Lung (tissue), 12 donors: ENCODE data around the gene RNF126. TPM values are rescaled to one million over a fixed set of nuclear protein-coding genes. Genes with fewer than 3 reads are reported as not detected.

Experiments used
- ATAC-seq: fragments of 200-7000 bp; cut with Tn5 transposase; one replicate; pipeline ENCODE4 v1.9.1; 2020; ENCODE audit warnings: moderate number of reproducible peaks; ENCODE audit not compliant: insufficient read depth, low FRiP score
- DNase-seq, 3 donors: peaks; one replicate each; pipeline ENCODE4 v3.0.0-alpha.2; 2013 to 2017
- H3K27ac ChIP-seq, 2 donors: one replicate each; pipeline ENCODE4 v1.5.1; 2013; ENCODE audit warnings: mild to moderate bottlenecking in 2 of 2, moderate library complexity in 2 of 2, control low read depth in 1 of 2, inconsistent platforms in 1 of 2, low read depth in 1 of 2, low read length in 1 of 2
- H3K27me3 ChIP-seq, 3 donors: one replicate each; pipeline ENCODE4 v1.5.1; 2013; ENCODE audit warnings: low read length in 2 of 3; ENCODE audit not compliant: control insufficient read depth in 3 of 3, insufficient read depth in 3 of 3
- H3K36me3 ChIP-seq, 4 donors: one replicate each; pipeline ENCODE4 v1.5.1; 2013; ENCODE audit warnings: low read length in 4 of 4, mild to moderate bottlenecking in 1 of 4, moderate library complexity in 1 of 4; ENCODE audit not compliant: control insufficient read depth in 4 of 4, insufficient read depth in 4 of 4
- H3K4me1 ChIP-seq, 5 donors: one replicate each; pipeline ENCODE4 v1.5.1; 2013; ENCODE audit warnings: low read length in 5 of 5, mild to moderate bottlenecking in 2 of 5, moderate library complexity in 1 of 5; ENCODE audit not compliant: control insufficient read depth in 5 of 5, insufficient read depth in 5 of 5
- H3K4me3 ChIP-seq: one replicate; pipeline ENCODE4 v1.5.1; 2013; ENCODE audit warnings: mild to moderate bottlenecking, control low read depth, moderate library complexity
- H3K9ac ChIP-seq, 2 donors: one replicate each; pipeline ENCODE4 v1.5.1; 2013; ENCODE audit warnings: low read length in 2 of 2, control low read depth in 1 of 2; ENCODE audit not compliant: insufficient read depth in 1 of 2
- H3K9me3 ChIP-seq, 4 donors: one replicate each; pipeline ENCODE4 v1.5.1; 2013; ENCODE audit warnings: low read length in 3 of 4, mild to moderate bottlenecking in 1 of 4, moderate library complexity in 1 of 4; ENCODE audit not compliant: control insufficient read depth in 4 of 4, insufficient read depth in 3 of 4
- WGBS, 2 donors: extraction: QIAGEN DNeasy Blood & Tissue Kit; methylation state at CpG; one replicate each; pipeline ENCODE4 v1.1.7; 2013; 5-methylcytosine and 5-hydroxymethylcytosine counted together
- polyA plus RNA-seq, 2 donors: library from polyadenylated mRNA; stranded (reverse); fragments of 200-250 nt; gene quantifications; one replicate each; pipeline ENCODE4 v1.2.1, GENCODE V29; 2013
- total RNA-seq, 2 donors: library from RNA; depleted of rRNA in 1 of 2; stranded (reverse); fragments of >200 nt in 1 of 2; gene quantifications; one replicate each; pipeline ENCODE4 v1.2.1, GENCODE V29; 2014 to 2021
- TF ChIP-seq, protein P1 (sequence below): IDR thresholded peaks from 2 replicates; pipeline ENCODE4 v1.5.1; 2012; ENCODE audit warnings: mild to moderate bottlenecking; ENCODE audit errors: control extremely low read depth, extremely low read depth
- donor health status: control.
- donor health status: control.
- donor health status: Bipolar disorder and iron deficiency.
- donor health status: healthy.
- donor health status: DM: yes; HTN: yes; CAD: no.

The RNF126 gene
- total and polyA plus RNA-seq, 4 donors, result 18.1 to 46.2 (median 37.1) TPM

DNA sequence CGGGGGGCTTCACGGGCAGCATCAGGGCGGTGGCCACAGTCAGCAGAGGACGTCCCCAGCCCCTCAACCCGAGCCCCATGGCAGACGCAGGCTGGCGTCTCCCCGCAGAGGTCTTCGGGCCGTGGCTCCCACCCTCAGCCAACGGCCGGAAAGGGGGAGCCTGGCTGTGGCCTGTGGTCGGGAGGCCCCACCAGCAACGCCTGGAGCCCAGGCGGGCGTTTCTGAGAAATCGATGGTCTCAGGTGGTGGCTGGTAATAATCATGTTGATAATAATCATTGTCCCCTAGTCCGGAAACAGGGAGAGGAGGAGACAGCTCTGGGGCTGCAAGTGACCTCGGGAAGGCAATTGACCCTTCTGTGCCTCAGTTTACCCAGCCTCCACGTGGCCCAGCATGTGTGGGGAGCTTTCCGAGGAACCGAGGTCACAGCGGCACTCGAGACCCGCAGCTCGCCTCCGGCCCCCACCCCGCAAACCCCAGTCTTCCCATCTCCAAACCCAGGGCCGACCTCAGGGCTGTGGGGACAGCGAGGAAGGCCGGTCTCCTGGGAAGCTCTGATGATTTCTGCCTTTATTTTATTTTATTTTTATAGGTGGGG lies 32.4 kb upstream of the RNF126 start, which contains the start of gene PRSS57:
Gene PRSS57 (minus strand): TSS at position 101 of the 598 bp plus-strand sequence. CDS start 22 bp downstream, at position 79.
- no peaks in the 10 kb centered on the region for H3K36me3 ChIP-seq
- TF ChIP-seq, protein P1, sequence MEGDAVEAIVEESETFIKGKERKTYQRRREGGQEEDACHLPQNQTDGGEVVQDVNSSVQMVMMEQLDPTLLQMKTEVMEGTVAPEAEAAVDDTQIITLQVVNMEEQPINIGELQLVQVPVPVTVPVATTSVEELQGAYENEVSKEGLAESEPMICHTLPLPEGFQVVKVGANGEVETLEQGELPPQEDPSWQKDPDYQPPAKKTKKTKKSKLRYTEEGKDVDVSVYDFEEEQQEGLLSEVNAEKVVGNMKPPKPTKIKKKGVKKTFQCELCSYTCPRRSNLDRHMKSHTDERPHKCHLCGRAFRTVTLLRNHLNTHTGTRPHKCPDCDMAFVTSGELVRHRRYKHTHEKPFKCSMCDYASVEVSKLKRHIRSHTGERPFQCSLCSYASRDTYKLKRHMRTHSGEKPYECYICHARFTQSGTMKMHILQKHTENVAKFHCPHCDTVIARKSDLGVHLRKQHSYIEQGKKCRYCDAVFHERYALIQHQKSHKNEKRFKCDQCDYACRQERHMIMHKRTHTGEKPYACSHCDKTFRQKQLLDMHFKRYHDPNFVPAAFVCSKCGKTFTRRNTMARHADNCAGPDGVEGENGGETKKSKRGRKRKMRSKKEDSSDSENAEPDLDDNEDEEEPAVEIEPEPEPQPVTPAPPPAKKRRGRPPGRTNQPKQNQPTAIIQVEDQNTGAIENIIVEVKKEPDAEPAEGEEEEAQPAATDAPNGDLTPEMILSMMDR, result no peak
- DNase-seq (no peak), ATAC-seq (no peak)
- no peak within 1 kb of the TSS for H3K27ac ChIP-seq
- 15 to 49% methylated on average over 31 of the region's 31 CpGs for WGBS, 2 donors
- no peak within 1 kb of the TSS for H3K9ac ChIP-seq
- H3K27me3 ChIP-seq, result peaks cover 0 to 3% (median 0%) of the 10 kb centered on the region in 3 donors
- no peaks in the 10 kb centered on the region for H3K9me3 ChIP-seq
- no peaks in the 10 kb centered on the region for H3K4me1 ChIP-seq
- H3K4me3 ChIP-seq, result no peak within 1 kb of the TSS

DNA sequence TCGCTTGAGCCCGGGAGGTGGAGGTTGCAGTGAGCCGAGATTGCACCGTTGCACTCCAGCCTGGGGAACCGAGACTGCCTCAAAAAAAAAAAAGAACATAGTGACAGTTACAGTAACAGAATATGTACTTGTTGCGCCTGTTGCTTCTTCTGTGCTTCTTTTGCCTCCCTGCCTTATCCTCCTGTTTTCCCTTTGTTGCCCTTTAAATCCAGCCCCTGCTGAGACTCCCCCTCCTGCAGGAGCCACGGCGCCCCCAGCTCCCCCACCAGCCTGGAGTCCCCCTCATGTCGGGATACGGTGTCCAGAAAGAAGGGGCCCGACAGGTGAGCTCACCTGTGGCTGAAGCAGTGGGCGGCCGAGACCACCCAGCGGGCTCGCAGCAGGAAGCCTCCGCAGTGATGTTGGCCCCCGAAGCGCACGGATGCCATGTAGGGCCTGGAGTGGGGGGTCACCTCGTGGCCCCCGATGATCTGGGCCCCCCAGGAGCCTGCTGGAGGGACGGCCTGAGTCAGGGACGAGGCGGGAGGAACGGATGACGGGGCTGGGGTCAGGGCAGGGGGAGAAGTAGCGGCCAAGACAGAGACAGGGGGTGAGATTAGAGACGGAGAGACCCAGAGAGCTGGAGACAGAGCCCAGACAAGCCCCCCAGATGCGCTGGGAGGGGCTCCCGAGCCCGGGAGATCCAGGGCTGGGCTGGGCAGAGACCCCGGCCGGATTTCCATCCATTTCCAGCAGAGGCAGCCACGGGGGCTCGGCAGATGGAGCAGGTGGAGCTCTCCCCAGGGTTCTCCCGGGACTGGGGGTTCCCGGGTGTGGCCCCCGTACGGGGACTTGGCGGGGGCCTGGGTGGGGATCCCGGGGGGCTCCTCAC lies 31.7 kb upstream of the RNF126 start:
- Histone ChIP-seq H3K9me3 (no peaks in the 10 kb centered on the region), H3K4me3 (no peak overlapping the region), H3K9ac (no peak overlapping the region), H3K27me3 (peaks cover 0 to 3% (median 0%) of the 10 kb centered on the region in 3 donors), H3K36me3 (no peaks in the 10 kb centered on the region), H3K27ac (no peak overlapping the region), H3K4me1 (no peaks in the 10 kb centered on the region)
- ATAC-seq (no peak), DNase-seq (no peak)
- WGBS, 2 donors, result 17 to 28% methylated on average over 41 of the region's 41 CpGs
- TF ChIP-seq, protein P1, result no peak

DNA sequence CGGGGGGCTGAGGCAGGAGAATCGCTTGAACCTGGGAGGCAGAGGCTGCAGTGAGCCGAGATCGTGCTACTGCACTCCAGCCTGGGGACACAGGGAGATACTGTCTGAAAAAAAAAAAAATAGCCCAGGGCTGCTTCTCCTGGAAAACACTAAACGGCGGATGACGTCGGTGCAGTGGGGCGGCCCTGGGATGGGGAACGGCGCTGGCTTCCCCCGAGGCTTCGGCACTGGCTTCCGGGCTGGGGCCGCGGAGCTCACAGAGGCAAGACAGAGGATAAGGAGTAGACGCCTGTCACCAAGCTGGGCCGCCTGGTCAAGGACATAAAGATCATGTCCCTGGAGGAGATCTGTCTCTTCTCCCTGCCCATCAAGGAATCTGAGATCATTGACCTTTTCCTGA lies 27.2 kb upstream of the RNF126 start:
- Histone ChIP-seq H3K4me1 (no peaks in the 10 kb centered on the region), H3K36me3 (no peaks in the 10 kb centered on the region), H3K27ac (no peak overlapping the region), H3K4me3 (no peak overlapping the region), H3K27me3 (no peaks in the 10 kb centered on the region), H3K9ac (no peak overlapping the region), H3K9me3 (no peaks in the 10 kb centered on the region)
- no peak for ATAC-seq
- no peak for DNase-seq
- TF ChIP-seq, protein P1, result no peak
- 68 to 80% methylated on average over 17 to 18 of the region's 18 CpGs for WGBS, 2 donors
